ENCODE measurements around the gene NACC2.

Gene NACC2

DNA sequence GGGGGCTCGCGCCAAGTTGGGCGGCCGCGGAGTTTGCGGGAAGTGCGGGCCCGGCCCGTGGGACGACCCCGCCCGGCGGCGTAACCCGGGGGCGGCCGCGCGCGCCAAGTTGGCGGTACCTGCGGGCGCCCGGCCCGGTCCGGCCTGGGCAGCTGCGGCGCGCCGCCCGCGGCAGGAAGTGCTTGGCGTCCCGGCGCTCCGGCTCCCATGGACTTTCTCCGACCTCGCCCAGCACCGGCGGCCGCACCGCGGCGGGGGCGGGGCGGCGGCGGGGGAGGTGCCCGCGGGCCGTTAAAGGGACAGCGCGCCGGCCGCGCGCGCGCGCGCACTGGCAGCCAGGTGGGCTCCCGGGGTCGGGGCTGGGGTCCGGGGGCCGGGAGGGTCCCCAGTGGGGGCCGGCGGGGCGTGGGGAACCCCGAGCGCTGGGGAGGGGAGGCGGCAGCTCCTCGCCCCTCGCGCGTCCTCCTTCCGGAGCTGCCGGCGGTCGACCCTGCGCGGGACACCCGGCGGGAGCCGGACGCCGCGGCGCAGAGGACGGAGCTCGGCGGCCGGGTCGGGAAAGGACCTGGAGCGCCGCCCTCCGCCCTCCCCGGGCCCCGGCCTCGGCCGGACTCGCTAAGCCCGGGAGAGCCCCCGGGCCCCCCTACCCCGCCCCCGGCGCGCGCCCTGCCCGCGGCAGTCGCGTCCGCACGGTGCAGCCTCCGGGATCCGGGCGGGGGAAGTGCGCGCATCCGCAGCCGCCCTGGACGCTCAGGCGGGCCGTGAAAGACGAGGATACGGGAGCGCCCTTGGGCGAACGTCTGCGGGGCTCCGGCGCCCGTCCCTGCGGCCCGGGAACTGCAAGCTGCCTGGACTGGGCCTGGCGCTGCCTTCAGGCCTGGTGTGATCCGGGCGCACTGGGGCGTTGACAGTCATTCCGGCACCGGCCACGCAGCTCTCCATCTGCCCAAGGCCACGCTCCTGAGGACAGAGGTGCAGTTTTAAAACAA, at the start of gene NACC2:
NACC2 (minus strand) TSS at position 220 of the 989 bp plus-strand sequence. CDS start 44,768 bp downstream, outside the sequence.
- DNase-seq = no peak

DNA sequence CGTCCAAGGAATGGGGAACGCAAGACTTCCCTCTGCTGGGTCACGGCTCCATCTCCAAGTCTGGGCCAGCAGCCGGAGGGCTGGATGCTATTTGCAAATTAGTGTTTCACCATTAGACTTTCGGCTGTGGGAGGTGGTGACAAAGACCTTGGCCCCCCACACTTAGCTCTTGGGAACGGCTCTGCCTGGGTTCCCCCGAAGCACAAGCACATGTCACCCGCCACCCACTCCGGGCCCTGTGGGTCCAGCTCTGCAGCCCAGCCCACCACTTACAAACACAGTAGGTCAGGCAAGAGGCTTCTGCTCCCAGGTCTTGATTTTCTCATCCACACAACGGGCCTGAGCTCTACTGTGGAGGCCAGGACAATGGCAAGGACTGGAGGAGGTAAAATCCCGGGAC, 49.4 kb upstream of the NACC2 start:
- DNase-seq = no peak

DNA sequence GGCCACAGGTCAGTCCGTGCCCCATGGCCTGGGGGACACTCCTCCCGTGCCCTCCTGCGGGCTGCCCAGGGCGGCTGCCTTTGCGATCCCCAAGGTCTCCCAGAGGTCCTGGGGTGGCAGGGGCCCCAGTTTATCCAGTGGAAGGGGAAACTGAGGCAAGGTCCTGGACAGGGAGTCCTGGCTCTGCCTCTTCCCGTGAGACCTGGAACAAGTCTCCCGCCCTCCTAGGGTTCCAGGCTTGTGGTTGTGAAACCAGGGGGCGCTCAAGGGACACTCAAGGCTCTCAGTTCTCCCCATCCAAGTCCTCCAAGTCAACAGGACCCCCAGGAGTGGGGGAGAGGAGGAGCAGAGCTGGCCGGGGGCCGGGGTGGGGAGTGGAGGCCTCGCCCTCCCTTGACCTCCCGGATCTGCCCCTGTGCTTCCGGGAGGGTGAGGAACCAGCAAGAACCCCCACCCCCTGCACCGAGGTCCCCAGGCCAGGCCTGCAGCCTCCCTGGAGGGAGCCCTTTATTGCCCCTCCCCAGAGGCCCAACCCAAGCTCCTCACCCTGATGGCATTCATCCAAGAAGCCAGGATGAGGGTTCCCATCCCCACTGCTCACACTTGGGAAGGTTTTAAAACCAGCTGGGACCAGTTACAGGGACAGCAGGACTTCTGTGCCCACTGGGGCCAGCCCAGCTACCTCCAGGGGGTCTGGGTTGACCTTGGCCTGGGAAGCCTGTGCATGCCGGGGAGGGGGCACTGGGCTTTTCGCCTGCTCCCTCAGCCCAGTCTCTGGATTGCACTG, 48.3 kb upstream of the NACC2 start:
- DNase-seq = no peak

GRCh38 chr9:136142859-136143214, 47.7 kb upstream of the NACC2 start:
- DNase-seq = no peak

- no peak for DNase-seq
Observed at GRCh38 chr9:136142414-136142796, 47.3 kb upstream of the NACC2 start.

DNA sequence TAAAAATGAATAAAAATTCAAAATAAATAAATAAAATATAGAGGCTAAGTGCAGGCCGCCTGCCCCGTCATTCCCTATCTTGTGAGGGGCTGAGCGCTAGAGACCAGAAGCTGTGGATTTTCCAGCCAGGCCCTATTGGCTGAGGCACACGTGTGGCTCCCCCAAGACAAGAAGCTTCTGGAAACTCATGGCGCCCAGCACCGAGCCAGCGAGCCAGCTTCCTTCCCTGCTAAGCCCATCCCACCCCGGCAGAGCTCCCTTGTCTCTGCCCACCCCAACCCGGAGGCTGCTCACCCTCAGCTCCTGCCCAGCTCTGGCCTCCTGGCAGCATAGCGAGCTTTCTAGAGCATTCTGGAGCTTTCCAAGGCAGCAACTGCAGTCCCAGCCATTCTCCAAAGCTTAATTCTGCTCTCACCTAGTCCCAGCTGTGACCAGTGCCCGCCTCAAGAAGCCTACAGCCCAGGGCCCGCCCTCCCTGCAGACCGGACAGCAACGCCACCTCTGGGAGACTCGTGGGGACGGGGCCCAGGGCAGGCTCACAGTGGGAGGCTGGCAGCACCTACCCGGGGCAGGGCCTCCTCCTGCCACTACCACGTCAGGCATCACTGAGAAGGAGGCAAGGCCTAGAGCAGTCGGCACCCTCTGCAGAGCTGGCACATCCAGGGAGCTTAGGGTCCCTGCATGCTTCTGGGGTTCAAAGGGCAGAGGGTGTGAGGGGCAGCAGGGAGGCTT, 46.8 kb upstream of the NACC2 start:
- DNase-seq = no peak

DNA sequence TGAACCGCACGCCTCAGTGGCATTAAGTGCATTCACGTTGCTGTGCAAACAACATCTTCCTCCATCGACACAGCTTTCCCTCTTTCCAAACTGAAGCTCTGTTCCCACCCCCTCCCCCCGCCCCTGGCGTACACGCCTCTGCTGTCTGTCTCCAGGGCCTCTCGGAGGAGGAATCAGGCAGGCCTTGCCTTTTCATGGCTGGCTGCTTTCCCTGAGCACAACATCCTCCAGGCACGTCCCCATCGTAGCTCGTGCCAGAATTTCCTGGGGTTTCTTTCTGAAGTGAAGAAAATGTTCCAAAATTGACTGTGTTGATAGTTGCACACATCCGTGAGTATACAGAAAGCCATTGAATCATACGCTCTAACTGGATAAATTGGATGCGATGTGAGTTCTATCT, 45.9 kb upstream of the NACC2 start:
- DNase-seq = no peak

- DNase-seq = no peak
Observed at GRCh38 chr9:136140046-136140445, 45.0 kb upstream of the NACC2 start.

GRCh38 chr9:136138566-136138965, 43.5 kb upstream of the NACC2 start:
- DNase-seq = peak; percentile 45

- DNase-seq = no peak
Observed at GRCh38 chr9:136137321-136138265, 42.5 kb upstream of the NACC2 start.

DNA sequence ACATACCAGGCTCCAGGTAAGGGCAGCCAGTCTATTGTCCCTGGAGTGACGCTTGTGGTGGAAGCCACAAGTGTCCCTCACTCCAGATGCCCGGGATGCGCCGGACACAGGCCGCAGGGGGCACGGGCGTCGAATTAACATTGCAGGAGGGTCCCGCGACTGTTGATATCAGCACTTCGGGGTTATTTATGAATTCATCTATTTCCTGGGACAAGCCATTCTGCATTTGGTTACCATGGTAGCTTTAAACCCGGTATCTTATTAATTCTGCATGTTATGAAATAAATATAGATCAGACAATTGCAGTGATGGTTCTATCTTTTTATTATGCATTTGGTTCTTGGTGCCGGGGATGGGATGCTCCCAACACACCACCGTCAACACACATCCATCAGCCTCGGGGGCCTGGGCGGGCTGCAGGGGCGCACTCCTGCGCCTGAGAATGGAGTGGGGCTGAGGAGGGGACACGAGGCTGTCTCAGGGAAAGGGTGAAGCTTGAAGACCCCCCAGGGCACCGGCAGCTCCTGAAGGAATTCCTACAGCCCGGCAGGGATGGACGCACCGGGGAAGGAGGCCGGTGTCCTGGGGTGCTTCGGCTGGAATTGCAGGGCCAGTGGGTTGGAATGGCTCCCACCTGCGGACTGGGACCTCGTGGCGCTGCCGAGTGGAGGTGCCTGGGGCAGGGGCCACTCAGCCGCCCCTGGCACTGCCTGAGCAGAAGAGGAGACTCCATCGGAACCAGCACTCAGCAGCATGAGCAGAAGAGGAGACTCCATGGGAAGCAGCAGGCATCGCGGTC, 41.2 kb upstream of the NACC2 start:
- no peak for DNase-seq

DNA sequence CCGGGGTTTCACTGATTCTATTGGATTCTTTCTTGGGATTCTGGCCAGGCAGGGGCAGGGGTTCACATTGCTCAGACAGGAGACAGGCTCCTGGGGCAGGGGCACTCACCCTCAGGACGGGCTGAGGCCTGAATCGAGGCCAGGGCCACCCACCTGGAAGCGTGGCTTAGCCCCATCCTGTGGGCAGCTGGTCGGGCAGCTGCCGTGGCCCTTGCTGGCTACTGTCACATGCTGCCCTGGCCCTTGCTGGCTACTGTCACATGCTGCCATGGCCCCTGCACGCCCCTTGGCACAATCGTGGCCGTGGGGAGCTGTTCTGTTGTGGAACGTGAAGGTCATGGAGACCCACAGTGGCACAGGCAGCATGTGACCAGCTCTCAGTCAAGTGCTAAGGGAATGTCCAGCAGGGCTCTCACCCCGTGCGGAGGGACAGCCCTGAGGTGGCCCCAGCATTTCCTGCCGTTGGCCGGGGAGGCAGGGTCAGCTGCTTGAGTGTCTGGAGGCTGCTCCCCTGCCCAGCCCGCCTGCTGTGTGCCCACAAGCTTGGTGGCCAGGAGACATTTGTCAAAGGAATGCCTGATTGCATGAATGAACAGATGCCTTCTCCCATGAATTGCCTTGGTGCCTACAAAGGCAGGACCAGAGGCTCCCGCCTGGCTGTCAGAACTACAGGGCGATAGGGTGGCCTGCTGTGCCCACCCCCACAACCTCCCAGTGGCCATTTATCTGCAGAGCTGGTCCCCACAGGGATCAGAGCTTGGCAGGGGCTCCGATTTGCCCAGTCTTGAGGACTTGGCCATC, 40.4 kb upstream of the NACC2 start:
- DNase-seq = no peak

DNA sequence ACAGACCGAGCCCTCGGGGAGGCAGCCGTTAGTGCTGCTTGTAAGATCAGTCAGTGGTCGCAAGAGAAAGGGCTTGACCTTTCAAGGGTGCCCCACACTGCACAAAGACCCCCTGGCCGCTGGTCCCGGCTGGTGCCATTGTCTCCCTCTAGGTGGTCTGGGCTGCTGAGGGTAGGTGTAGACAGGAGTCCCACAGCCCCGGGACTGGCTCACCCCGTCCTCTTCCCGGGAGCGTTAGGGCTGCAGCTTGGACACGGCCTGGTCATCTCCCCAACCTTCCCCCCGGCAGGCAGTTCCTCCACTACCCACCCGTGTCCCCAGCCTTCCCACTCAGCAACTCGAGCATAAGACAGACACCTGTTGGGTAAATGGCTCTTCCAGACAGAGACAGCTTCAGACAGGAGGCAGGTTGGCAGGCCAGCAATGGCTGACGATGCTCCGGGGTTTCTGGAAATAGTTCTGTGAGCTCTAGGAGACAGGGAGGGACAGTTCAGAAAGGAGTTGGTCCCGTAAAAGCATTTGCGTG, 38.9 kb upstream of the NACC2 start:
- no peak for DNase-seq

GRCh38 chr9:136133191-136133958, 38.3 kb upstream of the NACC2 start:
- no peak for DNase-seq

GRCh38 chr9:136132512-136133050, 37.5 kb upstream of the NACC2 start:
- DNase-seq = no peak

- DNase-seq = no peak
Observed at GRCh38 chr9:136131629-136132511, 36.8 kb upstream of the NACC2 start.

- DNase-seq = no peak
Observed at GRCh38 chr9:136129176-136129575, 34.1 kb upstream of the NACC2 start.

- DNase-seq = no peak
Observed at GRCh38 chr9:136128436-136128835, 33.3 kb upstream of the NACC2 start.

Data from NCI-H1694 (cell line).